22Rv1 (cell line): ENCODE data around the gene LRRTM1.

Source experiments
- ZFX ChIP-seq: fragments of 450-650 bp; IDR thresholded peaks from 2 replicates; pipeline ENCODE4 v1.6.1; 2017; ENCODE audit warnings: antibody characterized with exemption, borderline replicate concordance
- TF ChIP-seq, protein P1 (sequence below): fragments of 450-650 bp; IDR thresholded peaks from 2 replicates; pipeline ENCODE4 v1.5.1; 2017; ENCODE audit warnings: mild to moderate bottlenecking

DNA sequence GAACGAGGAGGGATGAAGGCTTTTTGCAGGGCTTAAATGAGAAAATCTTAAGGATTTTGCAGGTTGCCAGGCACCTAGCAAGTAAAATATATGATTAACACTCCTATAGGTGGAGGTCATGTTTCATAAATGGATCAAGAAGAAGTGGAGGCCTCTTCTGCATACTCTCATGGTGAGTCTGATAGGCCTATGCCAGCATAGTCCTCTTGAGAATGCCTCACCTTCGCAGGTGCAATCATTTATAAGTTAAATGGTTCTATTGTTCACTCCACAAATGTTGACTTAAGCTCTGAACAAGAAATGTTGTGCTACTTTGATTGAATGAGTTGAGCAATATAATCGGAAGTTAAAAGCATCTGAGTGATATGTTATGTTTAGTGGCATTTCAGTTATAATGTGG lies 12.1 kb downstream of the LRRTM1 start:
- TF ChIP-seq, protein P1, sequence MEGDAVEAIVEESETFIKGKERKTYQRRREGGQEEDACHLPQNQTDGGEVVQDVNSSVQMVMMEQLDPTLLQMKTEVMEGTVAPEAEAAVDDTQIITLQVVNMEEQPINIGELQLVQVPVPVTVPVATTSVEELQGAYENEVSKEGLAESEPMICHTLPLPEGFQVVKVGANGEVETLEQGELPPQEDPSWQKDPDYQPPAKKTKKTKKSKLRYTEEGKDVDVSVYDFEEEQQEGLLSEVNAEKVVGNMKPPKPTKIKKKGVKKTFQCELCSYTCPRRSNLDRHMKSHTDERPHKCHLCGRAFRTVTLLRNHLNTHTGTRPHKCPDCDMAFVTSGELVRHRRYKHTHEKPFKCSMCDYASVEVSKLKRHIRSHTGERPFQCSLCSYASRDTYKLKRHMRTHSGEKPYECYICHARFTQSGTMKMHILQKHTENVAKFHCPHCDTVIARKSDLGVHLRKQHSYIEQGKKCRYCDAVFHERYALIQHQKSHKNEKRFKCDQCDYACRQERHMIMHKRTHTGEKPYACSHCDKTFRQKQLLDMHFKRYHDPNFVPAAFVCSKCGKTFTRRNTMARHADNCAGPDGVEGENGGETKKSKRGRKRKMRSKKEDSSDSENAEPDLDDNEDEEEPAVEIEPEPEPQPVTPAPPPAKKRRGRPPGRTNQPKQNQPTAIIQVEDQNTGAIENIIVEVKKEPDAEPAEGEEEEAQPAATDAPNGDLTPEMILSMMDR = no peak
- TF ChIP-seq ZFX = no peak
